NCI-H146 treated with DMSO at 0.1 percent for 48 hours (cell line): ENCODE measurements around the gene MAST4.
A peak's percentile ranks its signal among the peaks of the same experiment; 100 is the strongest.

ENCODE experiments used
- DNase-seq: peaks from one replicate; lab custom pipeline; 2025; ENCODE audit not compliant: unreplicated experiment; lab: John Stamatoyannopoulos, UW

MAST4 gene

DNA sequence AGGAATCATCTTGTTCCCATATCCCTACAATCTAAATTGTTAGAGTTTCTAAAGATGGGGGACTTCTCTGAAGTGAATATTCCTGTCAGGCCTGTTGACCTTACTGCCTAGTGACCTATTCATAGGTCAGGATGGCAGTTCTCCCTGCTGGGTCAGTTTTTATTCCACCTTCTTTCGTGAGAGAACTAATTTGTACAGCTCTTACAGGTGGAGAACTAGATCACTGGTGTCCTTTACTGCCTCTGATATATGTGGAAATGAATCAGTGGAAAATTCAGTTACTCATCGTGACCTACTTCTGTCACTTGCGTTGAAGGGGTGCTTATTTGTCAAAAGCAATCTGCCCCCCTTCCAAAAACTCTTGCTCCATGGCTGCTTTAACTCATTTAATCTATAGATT is 435.5 kb downstream of the MAST4 start:
- DNase-seq: no peak

DNA sequence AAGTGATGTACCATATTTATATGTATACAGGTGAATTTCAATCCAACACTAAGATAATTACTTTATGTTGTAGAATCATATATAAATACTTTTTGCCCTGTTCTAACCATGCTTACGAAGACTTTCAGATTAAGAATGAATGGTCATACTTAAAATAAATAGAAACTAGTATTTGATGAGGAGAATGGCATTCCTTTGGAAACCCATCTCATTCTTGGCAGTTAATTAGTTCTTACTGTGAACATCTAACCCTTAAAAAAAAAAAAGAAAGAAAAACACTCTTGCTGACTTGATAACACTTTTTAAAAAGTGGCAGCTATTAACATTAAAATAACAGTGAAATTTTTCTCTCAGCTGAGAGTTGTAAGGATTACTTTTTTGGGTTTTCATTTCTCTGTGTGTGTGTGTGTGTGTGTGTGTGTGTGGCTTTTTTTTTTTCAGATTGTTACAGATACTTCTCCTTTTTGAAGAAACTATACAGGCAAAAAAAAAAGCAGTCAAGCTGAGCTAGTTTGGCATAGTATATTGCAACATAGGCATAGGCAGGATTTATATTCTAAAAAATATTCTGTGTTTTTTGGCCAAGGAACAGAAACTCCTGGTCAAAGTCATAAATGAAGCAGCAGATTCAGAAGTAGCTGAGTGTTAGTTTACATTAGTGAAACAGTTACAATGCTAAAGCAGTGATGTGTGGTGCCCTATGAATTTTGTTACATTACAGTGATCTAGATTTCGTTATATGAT is 436.9 kb downstream of the MAST4 start:
- DNase-seq: no peak

DNA sequence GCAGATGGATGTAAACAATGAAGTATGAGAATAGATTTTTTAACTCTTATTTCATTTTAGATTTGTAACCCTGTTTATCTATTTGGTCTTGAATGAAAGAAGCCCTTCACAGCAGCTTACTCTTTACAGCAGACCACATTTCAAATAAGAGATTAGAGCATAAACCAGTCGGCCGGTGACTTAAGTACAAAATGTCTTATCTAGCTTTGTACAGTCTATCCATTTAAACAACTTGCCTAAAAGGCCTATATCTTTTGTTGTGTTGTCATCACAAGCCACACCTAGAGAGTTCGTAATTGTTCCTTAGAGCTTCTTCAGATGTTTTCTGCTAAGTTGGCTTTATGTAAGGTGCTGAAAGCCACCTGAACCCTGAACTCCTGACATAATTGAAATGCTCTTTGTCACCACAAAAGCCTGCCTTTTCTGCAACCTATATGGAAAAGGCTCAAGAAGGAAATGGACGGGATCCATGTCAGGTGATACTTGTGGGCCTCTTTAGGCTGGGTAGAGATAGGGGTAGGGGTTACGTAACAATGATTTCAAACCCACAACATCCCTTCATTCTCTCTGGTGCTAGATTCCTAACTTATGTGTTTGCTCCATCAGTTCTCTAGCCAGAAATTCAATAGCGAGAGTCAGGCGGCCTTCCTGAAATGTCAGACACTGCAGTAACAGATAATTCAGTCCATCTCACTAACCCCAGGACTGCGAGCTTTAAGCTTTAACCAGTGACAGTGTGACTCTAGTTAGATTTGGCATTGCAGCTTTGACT is 437.9 kb downstream of the MAST4 start:
- DNase-seq: no peak

DNA sequence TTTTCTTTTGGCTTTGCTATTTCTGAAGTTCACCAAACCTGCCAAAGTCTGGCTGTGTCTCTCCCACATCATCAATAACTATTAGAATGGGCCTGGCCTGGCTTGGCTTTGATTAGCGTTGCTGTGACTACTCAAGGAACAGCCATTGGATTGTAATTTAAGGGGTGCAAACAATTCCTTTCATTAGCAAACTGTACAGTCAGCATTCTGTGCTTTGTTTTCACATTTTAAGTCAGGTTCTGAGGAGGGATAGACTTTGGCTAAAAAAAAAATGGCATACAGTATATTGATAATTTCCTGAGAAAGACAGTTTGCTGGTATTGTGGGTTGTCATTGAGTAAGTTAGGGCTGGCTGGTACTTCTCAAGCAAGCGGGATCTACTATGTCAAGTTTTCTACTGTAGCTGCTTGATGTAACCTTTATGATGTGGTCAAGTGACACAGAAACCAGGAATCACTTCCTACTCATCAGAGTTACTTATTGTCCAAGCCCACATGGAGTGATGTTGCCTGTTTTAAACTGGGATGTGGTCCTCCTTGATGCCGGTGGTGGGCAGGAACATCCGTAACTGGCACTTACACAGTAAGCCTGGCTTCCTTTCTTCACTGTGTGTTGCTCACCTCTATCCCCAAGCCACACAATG is 439.0 kb downstream of the MAST4 start:
- DNase-seq: no peak

DNA sequence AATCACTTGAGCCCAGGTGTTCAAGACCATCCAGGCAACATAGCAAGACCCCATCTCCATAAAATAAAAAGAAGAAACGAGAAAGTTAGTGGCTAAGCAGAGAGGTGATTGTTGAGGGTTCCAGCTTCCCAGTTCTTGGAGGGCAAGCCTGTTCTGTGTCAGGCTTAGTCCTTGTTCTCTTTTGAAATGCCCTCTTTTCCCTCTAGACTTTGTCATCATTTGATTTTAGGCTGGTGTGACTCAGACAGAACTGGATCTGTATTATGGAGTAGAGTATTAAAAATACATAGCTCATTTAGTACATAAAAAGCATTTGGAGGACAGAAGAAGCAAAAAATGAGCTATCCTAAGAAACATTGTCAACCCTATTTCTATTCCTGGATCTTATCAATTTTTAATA is 441.0 kb downstream of the MAST4 start:
- no peak for DNase-seq

DNA sequence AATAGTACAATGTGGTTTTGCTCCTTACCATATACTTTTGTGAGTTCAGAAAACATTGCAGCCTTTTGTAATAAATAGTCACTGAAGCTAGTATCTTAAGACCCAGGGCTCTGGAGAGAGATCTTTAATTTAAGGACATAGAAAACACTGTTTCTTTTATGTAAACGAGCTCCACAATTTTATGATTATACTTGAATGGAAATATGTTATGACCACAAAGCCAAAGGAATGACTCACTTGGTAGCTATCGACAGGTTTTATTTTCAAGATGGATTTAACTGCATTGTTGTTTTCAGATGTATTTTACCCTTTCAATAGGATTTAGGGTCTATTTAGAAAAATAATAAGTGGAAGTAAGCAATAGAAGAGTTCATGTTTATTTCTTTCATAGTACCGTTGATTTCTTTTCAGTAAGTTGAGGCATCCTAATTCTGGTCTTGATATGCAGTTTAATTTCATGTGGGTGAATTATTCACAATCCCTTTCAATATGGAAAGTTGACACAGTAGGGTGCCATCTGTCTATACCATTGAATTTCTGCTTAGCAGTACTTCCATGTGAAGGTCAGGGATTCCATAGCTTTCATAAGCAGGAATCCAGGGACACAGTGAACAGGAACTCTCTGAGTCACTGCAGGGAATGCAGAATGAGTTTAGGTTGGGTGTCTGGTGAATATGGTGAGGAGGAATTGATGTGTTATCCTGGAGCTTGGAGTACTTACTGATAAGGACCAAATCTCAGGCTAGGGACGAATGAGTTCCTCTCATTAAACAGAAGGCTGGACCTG is 442.8 kb downstream of the MAST4 start:
- no peak for DNase-seq

DNA sequence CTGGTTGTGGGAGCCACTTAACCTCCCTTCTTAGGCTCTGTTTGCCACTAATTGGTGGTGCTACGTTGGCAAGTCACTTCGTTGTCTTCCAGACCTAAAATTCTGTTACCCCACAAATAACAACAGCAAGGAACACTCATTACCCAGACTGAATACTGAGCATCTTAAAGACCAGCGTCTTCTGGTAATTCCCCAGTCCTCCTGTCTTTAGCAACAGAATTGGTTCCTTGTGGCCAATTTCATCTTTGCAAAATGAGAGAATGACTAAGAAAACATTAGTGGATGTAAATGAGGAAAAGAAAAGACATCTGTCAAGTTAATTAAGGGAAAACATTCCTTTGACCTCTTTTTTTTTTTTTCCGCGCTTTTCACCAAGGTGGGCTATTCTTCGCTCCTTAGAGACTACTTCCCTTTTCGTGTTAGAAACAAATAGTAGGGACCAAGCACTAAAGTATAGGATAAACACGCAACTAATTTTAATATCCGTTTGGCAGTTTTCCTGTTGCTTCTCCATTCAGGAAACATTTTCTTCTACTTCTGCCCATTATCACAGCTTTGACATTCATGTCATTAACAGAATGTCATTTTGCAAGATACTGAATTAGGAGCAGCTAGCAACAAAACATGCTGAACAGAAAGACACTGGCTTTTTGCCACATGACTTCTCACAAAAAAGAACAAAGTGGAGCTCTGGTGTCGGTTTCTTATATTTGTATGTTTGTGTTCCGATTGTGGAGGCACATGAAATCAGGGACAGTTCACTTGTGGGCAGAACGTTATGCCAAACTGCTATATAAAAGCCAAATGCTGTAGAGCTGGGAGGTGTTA is 446.2 kb downstream of the MAST4 start:
- no peak for DNase-seq

DNA sequence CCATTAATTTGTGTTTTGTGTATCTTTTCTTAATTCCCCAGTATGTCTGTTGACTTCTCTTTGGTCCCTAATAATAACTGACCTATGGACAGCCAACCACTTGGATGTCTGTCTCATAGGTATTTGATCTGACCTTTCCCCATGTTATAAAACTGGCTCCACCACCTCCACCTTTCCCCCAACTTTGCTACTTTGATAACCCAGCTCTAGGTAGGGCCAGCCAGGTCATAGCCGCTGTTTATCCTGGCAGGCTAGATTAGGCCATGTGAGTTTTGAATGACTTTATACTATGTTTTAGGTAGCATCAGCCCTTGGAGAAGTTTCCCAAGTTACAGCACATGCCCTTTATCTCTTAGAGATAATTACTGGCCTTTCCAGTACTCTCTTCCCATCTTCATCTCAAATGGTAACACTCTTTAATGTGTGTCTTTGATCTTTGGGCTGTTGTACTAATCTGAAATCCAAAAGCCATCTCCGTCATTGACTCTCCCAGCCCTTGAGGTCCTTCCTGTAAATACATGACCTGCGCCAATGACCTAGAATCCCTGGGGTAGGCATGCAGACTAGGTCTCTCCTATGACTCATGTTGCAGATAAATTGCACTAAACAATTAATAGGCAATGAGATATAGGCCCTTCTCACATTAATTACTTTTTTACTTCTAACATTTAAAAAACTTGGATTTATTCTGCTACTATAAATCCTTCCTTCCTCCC is 447.8 kb downstream of the MAST4 start:
- no peak for DNase-seq

DNA sequence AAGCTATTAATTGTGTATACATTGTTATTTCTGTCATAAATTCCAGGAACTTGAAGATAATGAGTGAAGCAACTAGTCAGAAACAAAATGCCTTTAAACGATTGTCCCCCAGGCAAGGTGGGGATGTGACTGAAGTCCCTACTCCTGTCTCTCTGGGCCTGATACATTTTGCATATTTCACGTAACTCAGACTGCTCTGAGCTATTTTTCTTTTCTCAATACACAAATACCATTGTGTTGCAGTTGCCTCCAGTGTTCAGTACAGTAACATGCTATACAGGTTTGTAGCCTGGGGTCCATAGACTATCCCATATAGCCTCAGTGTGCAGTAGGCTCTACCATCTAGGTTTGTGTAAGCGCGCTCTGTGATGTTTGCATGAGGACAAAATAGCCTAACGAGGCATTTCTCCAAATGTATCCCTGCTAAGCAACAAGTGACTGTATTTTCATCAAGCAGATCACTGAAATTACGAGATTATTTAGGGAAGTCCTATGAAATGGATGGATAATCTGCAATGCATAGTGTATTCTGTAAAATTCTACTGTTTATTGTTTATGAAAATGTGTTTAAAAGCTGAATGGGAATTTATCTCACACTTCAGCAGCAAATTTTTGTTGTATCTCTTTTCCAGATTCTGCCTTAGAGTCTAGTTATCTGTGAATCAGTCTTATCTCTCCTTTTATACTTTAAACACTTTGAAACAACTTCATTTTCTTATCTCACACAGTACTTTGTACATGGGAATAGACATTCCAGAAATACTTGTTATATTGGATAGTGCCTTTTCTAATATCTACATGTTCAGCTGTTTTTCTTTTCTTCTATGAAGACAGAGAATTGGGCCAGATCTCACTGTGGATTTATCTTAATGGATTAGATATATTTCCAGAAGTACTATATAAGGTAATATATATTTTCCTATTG is 449.9 kb downstream of the MAST4 start:
- DNase-seq: no peak

DNA sequence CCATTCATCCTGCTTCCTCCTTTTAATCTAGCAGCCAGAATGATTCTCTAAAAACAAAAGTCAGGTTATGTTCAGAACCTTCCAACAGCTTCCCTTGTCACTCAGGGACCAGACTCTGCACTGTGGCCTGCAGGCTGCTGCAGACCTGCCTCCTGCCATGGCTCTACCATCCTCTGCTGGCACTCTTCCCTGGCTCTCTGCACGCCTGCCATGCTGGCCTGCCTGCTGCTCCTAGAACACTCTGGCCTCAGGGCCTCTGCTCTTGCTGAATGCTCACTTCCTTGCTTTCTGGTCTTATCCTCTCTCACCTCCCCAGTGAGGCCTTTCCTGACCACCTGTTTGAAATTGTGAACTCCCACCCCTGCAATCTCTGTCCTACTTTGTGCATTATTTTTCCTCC is 451.0 kb downstream of the MAST4 start:
- DNase-seq: no peak

DNA sequence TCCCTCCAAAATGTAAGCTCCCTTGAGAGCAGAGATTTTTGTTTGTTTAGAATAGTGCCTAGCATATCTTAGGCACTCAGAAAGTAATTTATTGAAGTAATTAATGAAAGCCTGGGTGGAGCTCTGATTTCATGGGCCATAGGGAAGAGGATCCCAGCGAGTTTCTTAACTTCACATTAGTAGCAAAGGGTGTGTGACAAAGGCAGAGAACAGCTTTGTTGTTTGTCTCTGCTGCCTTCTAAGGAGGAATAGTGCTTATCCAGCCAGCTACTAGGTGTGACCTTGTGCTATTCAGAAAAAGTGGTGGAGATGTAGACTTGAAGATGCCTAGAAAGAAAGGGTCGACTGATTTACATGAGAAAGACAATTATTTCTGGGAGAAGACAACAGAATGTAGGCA is 451.4 kb downstream of the MAST4 start:
- DNase-seq: no peak

DNA sequence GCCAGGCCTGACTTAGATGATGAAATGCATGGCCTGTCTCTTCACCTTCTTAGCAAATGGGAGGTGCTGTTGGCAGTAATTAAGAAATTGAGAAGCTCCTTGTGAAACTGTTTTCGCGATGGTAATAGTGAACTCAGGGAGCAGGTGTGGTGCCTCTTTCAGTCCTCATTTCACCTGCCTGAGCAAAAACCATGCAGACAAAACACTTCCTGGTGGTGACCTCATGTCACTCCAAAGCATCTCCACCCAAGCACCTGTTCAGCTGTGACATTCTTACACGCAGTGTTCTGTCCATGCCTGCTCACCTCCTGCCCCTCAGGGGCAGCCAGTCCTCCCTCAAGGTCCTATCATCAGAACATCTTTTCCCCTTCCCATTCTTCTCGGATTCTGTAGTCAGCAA is 453.9 kb downstream of the MAST4 start:
- DNase-seq: peak; percentile 68

DNA sequence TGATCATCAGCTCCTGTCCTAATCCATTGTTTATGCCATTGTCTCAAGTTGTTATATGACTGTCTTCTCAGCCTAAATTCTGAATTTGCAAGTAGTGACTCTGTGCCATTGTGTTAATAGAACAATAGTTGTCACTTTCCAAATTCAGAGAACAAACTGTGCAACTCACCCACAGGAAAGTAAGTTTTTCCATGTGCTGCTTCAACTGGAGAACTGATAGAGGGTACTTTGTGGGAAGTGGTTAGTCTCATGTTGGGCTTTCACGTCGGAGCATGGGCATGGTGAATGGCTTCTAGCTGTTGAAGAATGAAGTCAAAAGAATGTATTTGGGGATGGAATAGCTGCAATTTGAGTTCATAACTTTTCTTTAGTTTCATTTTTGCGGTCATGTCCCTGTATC is 454.4 kb downstream of the MAST4 start:
- DNase-seq: no peak

DNA sequence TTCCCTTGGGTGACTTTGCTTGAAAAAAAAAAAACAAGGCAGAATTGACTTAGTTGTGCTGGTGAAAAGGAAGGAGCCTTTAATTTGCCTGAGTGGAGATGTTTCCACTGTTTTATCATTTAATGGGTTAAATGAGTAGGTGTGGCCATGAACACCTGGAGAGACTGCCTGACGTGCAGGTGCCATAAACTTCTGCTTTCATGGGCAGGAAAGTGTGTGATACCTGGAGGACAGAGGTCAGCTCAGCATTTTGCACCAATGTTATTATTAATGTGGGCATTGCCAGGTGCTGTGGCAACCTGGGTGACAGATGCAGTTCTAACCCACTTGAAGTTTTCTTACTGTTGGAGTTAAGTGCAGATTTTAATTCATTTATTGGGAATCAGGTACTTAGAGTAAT is 455.0 kb downstream of the MAST4 start:
- peak; percentile 20 for DNase-seq

DNA sequence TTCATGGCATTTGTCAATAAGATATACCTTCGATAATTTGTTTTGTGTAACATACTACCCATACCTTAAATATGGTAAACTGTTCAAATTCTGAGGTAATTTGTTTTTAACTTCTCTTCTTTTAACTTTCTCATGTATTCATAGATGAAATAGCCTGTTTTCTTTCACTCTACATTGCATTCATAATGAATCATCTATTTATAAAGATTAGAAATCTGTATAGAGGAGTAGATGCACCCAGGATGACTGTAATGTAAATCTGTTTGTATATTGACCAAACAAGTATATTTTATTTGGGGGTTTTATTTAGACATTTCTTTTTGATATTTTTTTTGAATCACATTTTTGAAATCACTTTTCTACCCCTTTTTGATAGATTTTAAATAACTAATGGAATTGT is 455.8 kb downstream of the MAST4 start:
- DNase-seq: no peak

DNA sequence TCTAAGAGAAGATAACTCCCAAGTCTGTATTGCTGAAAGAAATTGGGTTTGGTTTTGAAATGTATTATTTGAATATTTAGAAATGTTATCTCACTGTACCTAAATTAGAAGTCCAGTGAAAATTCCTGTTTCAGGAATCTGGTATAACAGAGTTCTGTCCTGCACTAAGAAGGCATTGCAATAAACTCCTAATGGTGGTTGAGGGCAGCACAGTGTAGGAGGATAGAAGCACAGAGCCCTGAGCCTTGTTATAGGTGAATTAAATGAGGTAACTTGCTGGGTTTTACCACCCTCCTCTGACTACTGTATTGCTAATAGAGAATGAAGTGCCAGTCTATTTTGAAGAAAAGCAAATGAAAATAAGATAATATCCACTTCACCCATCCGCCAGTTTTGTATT is 457.0 kb downstream of the MAST4 start:
- no peak for DNase-seq

DNA sequence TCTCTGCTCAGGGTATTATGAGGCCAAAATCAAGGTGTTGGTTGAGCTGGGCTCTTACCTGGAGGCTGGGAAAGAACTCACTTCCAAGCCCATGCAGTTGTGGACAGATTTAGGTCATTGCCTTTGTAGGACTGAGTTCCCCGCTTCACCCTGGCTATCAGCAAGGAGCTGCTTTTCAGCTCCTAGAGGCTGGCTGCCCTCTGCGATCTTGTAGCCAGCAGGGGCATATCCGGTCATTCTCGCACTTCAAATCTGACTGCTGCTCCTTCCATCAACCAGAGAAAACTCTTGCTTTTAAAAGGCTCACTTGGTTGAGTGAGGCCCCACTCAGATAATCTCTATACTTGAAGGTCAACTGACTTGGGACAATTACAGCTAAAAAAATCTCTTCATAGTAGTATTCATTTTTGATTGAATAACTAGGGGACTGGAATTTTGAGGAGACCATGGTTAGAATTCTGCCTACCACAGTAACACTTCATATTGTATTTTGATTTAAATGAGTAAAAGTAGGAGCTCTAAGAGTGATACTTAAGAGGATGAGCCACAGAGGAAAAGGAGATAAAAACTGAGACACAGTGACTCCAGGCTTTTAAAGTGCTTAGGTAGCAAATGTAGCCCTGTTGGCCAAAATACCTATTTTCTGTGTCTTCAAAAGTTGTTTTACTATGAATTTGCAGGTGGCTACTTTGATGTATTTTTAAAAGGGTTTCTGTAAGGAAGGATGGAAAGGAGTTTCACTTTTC is 463.0 kb downstream of the MAST4 start:
- DNase-seq: no peak
